ENCODE data around the gene CLEC1A. TPM values are rescaled to one million over a fixed set of nuclear protein-coding genes. Genes with fewer than 3 reads are reported as not detected.

Gene CLEC1A
- total RNA-seq, 4 donors from 2014 or later: 2.3 to 16.7 (median 7.1) TPM

DNA sequence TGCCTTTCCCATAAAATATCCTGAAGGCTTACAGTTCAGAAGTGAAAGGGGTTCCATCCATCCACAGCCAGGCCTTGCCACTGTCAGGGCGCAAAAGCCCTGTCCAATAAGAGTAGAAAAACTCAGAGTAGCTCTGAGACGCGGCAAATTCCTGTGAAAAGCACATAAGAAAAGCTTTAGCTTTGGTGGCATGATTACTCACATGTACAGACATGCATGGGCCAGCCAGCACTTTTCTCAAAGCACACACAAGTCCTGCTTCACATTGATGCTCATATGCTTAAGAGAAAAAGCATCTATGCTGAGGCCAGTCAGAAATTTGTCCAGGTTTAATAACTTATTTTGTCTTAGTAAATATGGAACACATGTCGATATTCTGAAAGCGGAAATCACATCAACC lies 25.5 kb downstream of the CLEC1A start:
- TF ChIP-seq, protein P1, sequence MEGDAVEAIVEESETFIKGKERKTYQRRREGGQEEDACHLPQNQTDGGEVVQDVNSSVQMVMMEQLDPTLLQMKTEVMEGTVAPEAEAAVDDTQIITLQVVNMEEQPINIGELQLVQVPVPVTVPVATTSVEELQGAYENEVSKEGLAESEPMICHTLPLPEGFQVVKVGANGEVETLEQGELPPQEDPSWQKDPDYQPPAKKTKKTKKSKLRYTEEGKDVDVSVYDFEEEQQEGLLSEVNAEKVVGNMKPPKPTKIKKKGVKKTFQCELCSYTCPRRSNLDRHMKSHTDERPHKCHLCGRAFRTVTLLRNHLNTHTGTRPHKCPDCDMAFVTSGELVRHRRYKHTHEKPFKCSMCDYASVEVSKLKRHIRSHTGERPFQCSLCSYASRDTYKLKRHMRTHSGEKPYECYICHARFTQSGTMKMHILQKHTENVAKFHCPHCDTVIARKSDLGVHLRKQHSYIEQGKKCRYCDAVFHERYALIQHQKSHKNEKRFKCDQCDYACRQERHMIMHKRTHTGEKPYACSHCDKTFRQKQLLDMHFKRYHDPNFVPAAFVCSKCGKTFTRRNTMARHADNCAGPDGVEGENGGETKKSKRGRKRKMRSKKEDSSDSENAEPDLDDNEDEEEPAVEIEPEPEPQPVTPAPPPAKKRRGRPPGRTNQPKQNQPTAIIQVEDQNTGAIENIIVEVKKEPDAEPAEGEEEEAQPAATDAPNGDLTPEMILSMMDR (IDR thresholded peaks at IDR 0.05): no peak
- no peak for ATAC-seq (ENCODE audit: low FRiP score)

DNA sequence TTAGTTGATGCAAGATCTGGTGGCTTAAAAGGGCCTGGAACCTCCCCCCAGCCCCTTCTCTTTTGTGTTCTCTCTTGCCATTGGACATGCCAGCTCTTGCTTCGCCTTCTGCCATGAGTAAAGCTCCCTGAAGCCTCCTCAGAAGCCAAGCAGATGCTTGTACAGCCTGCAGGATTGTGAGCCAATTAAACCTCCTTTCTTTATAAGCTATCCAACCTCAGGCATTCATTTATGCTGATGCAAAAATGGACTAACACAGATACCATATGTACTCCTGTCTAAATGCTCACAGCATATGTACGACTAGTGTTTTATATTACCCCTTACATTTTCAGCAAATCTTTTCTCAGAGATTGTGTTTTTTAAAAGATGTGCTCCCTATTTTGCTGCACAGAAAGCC lies 26.7 kb downstream of the CLEC1A start:
- TF ChIP-seq, protein P1 (IDR thresholded peaks at IDR 0.05): no peak
- no peak for DNase-seq (ENCODE audit: low spot score)
- ATAC-seq (ENCODE audit: low FRiP score): no peak

More for the DNA sequence above, 25.5 kb downstream of the CLEC1A start:
- no peak for DNase-seq (ENCODE audit: low spot score)

DNA sequence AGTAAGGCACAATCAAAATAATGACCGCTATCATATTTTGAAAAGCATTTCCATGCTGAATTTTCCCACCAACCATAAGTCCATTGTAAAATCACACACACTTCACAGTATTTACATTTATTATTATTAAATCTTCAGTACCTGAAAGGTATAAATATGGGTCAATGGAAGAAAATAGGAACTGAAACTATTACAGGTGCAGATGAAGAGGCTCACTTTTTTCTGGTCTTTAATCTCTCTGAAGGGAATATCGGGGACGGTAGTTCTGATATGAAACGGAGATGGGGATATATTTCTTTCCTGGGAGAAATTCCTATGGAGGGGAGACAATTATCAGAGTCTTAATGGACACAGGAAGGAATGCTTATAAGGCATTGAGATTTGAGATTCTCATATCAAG lies 28.4 kb downstream of the CLEC1A start:
- DNase-seq (ENCODE audit: low spot score) (no peak), ATAC-seq (ENCODE audit: low FRiP score) (no peak)
- TF ChIP-seq, protein P1 (IDR thresholded peaks at IDR 0.05): no peak

DNA sequence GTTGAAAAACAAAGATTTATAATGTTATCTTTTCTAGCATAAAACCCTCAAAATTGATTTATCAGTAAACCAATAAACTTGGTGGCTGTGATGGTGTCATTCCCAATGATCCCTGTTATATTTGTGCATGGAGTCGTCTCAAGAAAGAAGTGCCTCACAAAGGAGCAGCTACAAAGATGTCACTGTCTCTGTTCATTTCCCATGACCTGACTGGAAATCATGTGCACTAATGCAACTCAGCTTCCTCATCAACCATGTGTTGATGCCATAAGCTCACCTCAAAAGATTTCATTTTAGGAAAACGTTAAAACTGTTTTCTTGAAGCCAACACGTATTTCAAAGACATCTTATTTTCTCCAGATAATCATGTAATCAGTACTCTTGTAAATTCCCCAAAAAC lies 28.8 kb downstream of the CLEC1A start:
- DNase-seq (ENCODE audit: low spot score) (no peak), ATAC-seq (ENCODE audit: low FRiP score) (no peak)
- TF ChIP-seq, protein P1 (IDR thresholded peaks at IDR 0.05): no peak

DNA sequence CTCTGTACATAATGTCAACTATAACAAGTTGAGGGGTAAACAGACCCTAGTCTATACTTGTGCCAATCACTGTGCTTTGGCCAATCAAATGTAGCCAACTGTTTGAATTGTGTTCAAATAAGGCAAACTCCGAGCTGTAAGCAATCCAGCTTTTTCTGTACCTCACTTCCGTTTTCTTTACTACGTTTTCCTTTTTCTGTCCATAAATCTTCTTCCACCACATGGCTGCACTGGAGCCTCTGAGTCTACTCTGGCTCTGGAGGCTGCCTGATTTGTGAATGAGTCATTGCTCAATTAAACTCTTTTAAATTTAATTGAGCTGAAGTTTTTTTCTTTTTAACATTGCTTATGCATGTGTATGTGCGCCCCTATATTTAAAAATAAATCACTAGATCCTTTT lies 29.7 kb downstream of the CLEC1A start:
- TF ChIP-seq, protein P1 (IDR thresholded peaks at IDR 0.05): no peak
- DNase-seq (ENCODE audit: low spot score): no peak
- ATAC-seq (ENCODE audit: low FRiP score): no peak

DNA sequence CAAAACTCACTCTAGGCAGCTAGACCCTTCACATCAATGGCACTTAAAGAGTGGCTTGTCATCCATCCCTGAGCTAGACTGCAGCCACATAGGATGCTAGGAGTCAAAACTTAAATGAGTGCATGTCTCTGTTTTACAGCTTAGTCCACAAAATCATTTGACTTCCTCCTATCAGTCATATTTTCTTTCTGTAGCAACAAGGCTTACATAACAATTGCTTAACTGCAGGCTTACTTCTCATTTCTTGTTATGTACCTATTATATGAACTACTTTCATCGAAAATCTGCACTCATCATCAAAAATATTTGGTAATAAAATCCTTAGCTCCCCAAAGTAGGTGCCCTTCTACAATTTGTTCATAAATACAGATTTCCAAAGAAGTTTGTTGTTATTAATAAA lies 30.1 kb downstream of the CLEC1A start:
- TF ChIP-seq, protein P1 (IDR thresholded peaks at IDR 0.05): no peak
- ATAC-seq (ENCODE audit: low FRiP score): no peak

DNA sequence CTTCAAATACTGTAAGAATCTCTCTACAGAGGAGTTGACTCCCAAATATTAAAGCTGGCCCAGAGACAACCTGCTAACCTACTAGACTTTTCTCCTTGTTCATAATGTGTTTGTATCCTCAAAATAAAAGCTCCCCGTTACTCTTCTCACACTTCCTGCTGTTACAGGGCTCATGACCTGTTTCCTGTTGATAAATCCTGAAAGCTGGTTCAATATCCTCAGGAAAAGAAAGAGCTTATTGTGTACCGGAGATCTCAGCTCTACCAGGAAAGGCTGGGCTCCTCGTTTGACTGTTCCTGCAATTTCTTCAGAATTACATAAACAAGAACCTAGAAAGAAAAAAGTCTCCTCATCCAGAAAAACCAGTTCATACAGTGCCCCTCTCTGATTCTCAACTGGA lies 30.8 kb downstream of the CLEC1A start:
- ATAC-seq (ENCODE audit: low FRiP score): no peak
- DNase-seq (ENCODE audit: low spot score): no peak
- TF ChIP-seq, protein P1 (IDR thresholded peaks at IDR 0.05): no peak

More for the DNA sequence above, 30.1 kb downstream of the CLEC1A start:
- no peak for DNase-seq (ENCODE audit: low spot score)
